ENCODE measurements around the gene ACOT4. TPM values are rescaled to one million over a fixed set of nuclear protein-coding genes. Genes with fewer than 3 reads are reported as not detected.
A peak's percentile ranks its signal among the peaks of the same experiment; 100 is the strongest.
"Not testable (repeated sequence)": the region's sequence is repeated elsewhere in the genome, so short reads cannot be mapped to it uniquely, and the experiment has no call there.

The ACOT4 gene, protein sequence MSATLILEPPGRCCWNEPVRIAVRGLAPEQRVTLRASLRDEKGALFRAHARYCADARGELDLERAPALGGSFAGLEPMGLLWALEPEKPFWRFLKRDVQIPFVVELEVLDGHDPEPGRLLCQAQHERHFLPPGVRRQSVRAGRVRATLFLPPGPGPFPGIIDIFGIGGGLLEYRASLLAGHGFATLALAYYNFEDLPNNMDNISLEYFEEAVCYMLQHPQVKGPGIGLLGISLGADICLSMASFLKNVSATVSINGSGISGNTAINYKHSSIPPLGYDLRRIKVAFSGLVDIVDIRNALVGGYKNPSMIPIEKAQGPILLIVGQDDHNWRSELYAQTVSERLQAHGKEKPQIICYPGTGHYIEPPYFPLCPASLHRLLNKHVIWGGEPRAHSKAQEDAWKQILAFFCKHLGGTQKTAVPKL
- 0.30 TPM for polyA plus RNA-seq (2013, experiment 1 of 2; ENCODE audit: insufficient read length)
- polyA plus RNA-seq (2013, experiment 2 of 2; ENCODE audit: insufficient read length) = 0.20 TPM

DNA sequence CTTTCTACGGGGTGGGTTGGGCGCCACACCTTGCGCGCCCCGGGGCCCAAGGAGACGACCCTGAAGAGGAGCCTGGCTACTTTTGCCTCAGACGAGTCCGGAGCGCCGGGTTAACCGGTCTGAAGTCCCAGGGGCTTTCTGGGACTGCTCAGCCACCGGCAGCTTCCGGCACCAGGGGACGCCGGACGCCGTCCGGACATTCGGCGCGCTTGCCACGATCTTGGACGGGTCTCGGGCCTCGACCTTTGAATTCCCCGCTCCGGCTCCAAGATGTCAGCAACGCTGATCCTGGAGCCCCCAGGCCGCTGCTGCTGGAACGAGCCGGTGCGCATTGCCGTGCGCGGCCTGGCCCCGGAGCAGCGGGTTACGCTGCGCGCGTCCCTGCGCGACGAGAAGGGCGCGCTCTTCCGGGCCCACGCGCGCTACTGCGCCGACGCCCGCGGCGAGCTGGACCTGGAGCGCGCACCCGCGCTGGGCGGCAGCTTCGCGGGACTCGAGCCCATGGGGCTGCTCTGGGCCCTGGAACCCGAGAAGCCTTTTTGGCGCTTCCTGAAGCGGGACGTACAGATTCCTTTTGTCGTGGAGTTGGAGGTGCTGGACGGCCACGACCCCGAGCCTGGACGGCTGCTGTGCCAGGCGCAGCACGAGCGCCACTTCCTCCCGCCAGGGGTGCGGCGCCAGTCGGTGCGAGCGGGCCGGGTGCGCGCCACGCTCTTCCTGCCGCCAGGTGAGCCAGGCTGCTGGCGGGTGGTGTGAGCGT is at the start of gene ACOT4:
TSS of gene ACOT4 (plus strand) at position 184 of the 760 bp plus-strand sequence. CDS start at position 271, 87 bp downstream.
- no peak for DNase-seq

DNA sequence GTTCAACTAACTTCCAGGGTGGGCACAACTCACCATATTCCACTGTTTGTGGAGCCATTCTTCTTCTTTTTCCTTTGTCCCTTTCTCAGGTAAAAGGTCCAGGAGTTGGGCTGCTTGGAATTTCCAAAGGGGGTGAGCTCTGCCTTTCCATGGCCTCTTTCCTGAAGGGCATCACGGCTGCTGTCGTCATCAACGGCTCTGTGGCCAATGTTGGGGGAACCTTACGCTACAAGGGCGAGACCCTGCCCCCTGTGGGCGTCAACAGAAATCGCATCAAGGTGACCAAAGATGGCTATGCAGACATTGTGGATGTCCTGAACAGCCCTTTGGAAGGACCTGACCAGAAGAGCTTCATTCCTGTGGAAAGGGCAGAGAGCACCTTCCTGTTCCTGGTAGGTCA is 48.7 kb upstream of the ACOT4 start:
- DNase-seq = not testable (repeated sequence)

DNA sequence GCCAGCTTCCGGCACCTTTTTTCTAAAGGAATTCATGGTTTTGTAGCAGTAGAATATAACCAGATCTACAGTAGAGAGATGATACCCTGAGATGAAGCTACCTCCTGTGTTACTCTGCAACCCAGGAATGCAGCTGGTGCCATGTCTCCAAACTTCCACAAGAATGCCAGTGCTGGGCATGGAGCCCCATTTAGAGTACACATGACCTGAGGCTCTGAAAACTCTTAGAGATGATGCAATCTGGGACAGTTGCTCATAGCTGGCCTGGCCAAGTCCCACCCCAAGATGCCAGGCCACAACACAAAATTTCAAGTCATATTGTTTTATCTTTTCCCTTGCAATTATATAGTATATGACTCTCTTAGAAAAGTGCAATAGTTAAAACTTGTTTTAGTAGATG is 46.3 kb upstream of the ACOT4 start:
- not testable (repeated sequence) for DNase-seq

DNA sequence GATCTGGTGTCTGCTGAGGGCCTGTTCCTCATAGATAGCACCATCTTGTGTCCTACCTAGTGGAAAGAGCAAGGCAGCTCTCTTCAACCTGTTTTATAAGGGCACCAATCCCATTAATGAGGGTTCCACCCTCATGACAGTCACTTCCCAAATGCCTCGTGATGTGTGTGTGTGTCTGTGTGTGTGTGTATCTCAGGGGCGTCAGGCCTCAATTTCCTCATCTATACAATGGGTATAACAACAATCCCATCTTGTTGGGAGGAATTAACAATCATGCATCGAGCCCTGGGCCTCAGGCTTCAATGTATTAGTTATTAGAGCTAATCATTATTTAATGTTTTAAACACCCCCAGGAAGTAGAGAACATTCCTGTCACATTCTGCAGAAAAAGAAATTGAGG is 42.6 kb upstream of the ACOT4 start:
- DNase-seq = not testable (repeated sequence)

DNA sequence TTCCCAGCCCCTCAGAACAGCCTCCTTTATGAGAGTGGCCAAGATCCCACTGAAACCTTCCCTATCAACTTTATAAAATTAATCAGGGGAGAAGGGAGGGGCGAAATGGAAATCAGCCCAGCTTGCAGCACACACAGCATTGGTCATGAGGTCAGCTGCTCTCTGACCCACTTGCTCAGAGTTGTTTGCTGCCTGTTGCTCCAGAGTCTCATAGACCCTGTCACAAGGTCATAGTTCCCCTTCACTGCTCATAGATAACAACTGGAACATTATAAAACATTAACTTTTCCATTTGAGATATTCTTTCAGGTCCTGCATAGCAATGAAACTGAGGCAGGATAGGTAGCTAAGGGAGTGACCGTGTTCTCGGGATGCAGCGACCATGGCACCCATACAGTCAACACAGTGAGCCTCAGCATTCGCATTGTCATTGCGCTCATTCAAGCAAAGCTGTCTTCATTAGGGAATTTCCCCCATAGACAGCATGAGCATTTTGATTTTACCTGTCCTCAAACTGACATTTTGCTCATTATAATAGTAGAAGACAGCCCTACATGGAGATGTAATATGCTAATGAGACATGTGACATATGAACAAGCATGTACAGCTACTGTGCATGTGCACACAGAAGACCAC is 41.7 kb upstream of the ACOT4 start:
- DNase-seq = not testable (repeated sequence)

DNA sequence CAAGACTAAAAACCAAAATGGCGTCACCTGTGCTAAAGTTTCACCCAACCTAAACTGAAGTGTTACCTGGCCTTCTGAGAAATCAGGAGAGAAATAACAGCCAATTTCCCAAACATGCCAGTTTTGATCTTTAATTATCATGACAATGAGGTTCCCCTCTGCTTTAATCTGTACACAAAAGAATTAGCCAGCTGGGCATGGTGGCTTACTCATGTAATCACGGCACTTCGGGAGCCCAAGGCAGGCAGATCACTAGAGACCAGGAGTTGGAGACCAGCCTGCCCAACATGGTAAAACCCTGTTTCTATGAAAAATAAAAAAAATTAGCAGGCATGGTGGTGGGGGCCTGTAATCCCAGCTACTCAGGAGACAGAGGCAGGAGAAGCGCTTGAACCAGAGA is 37.8 kb upstream of the ACOT4 start:
- no peak for DNase-seq

DNA sequence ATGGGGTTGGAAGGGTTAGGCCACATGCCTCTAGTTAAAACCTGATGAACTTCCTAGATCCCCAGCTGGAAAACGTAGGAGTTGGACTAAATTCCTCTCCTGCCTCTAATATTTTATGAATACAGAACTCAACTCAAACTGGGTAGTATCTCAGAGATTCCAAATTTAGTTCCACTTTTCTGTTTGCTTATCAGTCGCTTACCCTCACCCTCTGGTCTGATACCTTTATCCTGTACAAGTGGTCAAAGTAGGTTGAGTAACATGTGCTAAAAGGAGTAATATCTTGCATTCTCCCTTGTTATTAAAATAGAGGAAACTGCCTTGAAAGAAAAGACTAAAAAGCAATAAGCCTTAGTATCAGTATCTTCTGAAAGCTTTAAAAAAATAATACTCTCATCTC is 34.5 kb upstream of the ACOT4 start:
- DNase-seq = not testable (repeated sequence)

- not testable (repeated sequence) for DNase-seq
Measured at GRCh38 chr14:73558238-73558637, 33.4 kb upstream of the ACOT4 start.

- DNase-seq = not testable (repeated sequence)
Measured at GRCh38 chr14:73562256-73562655, 29.4 kb upstream of the ACOT4 start.

GRCh38 chr14:73562696-73563095 is 29.0 kb upstream of the ACOT4 start:
- DNase-seq = not testable (repeated sequence)

- not testable (repeated sequence) for DNase-seq
Measured at GRCh38 chr14:73566431-73566830, 25.2 kb upstream of the ACOT4 start.

DNA sequence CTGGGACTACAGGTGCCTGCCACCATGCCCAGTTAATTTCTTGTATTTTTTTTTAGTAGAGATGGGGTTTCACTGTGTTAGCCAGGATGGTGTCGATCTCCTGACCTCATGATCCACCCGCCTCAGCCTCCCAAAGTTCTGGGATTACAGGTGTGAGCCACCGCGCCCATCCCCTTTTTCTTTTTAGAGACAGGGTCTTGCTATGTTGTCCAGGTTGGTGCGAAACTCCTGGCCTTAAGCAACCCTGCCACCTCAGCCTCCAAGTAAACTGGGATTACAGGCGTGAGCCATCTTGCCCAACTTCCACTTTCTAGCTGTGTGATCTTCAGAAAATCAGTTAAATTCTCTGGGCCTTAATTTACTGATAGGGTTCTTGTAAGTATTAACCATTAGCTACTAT is 24.7 kb upstream of the ACOT4 start:
- not testable (repeated sequence) for DNase-seq

GRCh38 chr14:73567358-73567757 is 24.3 kb upstream of the ACOT4 start:
- no peak for DNase-seq

GRCh38 chr14:73567951-73568885 is 23.5 kb upstream of the ACOT4 start:
- peak; percentile 38 for DNase-seq

- DNase-seq = not testable (repeated sequence)
Measured at GRCh38 chr14:73568886-73569184, 22.8 kb upstream of the ACOT4 start.

DNA sequence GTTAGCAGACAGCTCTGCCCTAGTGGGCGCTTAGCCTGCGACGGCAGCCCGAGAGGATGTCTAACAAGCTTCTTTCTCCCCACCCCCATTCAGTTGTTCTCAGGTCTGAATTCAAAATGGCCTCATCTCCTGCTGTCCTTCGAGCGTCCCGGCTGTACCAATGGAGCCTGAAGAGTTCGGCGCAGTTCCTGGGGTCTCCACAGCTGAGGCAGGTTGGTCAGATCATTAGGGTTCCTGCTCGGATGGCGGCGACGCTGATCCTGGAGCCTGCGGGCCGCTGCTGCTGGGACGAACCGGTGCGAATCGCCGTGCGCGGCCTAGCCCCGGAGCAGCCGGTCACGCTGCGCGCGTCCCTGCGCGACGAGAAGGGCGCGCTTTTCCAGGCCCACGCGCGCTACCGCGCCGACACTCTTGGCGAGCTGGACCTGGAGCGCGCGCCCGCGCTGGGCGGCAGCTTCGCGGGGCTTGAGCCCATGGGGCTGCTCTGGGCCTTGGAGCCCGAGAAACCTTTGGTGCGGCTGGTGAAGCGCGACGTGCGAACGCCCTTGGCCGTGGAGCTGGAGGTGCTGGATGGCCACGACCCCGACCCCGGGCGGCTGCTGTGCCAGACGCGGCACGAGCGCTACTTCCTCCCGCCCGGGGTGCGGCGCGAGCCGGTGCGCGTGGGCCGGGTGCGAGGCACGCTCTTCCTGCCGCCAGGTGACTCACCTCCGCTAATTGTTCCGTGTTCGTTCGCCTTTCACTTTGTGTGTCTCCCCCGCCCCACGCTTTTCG is 22.3 kb upstream of the ACOT4 start, which contains the start of gene ACOT2:
TSS of gene ACOT2 (plus strand) at position 29 of the 774 bp plus-strand sequence. CDS start at position 57, 28 bp downstream.
- DNase-seq = peak; percentile 93

DNA sequence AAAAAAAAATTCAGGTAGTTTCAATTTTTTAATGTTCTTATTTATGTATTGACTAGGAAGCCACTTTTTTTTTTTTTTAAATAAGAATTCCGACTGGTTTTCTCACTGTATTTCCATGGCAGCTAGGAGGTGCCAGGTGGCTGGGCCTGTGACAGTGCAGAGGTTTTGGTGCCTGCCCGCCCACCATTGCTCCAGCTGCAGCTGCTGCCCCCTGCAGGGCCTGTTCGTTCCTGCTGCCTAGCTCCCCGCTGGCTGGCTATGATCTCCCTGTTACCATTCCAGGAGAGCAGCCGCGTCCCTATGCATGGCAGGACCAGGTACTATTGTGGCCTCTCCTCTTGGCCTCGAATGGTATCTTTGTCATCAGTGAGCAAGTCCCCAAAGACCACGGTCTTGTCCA is 20.8 kb upstream of the ACOT4 start:
- not testable (repeated sequence) for DNase-seq

DNA sequence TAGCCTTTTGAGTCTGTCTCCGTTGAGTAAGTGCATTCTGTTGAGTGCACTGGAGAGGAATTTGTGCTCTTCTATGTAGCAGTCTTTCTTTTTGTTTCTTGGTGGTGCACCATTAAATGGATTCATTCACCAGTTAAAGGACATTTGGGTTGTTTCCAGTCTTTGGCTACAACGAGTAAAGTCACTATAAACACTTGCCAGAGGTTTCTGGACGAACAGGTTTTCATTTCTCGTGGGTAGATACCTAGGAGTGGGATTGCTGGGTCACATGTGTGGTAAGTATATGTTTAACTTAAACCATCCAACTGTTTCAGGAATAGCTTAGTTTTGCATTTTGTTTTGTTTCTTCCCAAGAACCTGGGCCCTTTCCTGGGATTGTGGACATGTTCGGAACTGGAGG is 18.6 kb upstream of the ACOT4 start:
- DNase-seq = not testable (repeated sequence)

DNA sequence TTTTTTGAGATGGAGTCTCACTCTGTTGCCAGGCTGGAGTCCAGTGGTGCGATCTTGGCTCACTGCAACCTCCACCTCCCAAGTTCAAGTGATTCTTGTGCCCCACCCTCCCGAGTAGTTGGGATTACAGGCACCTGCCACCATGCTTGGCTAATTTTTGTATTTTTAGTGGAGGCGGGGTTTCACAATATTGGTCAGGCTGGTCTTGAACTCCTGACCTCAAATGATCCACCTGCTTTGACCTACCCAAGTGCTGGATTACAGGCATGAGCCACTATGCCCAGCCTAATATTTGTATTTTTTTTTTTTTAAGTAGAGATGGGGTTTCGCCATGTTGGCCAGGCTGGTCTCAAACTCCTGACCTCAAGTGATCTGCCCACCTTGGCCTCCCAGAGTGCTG is 17.9 kb upstream of the ACOT4 start:
- not testable (repeated sequence) for DNase-seq

GRCh38 chr14:73574251-73574650 is 17.4 kb upstream of the ACOT4 start:
- DNase-seq = not testable (repeated sequence)

- DNase-seq = no peak
Measured at GRCh38 chr14:73576391-73576790, 15.3 kb upstream of the ACOT4 start.
